HG02943 (cell line): ENCODE data around the gene PLEKHG4B.
"Not testable (repeated sequence)": the region's sequence is repeated elsewhere in the genome, so short reads cannot be mapped to it uniquely, and the experiment has no call there.

Experiments
- ATAC-seq: cut with Tn5 transposase; IDR thresholded peaks from one replicate; pipeline ENCODE4 v1.9.1; 2021; ENCODE audit warnings: mild to moderate bottlenecking, low read depth, moderate library complexity; ENCODE audit not compliant: unreplicated experiment

PLEKHG4B gene

GRCh38 chr5:195401-196160 is 103.6 kb downstream of the PLEKHG4B start:
- ATAC-seq = no peak

DNA sequence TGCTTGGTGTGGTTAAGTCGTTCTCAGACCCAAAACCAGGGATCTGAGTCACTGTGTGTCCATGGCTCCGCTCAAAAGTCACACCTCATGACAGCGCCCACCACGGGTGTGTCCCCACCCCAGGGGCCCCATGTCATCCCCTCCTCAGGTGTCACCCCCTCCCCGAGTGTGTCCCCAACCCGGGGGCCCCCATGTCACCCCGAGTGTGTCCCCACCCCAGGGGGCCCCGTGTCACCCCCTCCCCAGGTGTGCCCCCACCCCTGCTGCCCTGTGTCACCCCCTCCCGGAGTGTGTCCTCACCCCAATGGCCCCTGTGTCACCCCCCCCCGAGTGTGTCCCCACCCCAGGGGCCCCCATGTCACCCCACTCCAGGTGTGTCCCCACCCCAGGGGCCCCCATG is 104.4 kb downstream of the PLEKHG4B start:
- ATAC-seq = no peak

DNA sequence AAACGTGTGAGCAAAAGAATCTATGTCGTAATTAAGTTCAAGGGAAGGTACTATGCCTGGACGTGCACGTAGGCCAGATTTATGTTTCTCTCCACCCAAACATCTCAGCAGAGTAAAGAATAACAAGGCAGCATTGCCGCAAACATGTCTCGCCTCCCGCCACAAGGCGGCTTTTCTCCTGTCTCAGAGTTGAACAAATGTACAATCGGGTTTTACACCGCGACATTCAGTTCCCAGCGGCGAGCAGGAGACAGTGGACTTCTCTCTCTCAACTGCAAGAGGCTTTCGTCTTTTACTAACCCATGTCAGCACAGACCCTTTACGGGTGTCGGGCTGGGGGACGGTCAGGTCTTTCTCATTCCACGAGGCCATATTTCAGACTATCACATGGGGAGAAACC is 105.1 kb downstream of the PLEKHG4B start:
- ATAC-seq = not testable (repeated sequence)

DNA sequence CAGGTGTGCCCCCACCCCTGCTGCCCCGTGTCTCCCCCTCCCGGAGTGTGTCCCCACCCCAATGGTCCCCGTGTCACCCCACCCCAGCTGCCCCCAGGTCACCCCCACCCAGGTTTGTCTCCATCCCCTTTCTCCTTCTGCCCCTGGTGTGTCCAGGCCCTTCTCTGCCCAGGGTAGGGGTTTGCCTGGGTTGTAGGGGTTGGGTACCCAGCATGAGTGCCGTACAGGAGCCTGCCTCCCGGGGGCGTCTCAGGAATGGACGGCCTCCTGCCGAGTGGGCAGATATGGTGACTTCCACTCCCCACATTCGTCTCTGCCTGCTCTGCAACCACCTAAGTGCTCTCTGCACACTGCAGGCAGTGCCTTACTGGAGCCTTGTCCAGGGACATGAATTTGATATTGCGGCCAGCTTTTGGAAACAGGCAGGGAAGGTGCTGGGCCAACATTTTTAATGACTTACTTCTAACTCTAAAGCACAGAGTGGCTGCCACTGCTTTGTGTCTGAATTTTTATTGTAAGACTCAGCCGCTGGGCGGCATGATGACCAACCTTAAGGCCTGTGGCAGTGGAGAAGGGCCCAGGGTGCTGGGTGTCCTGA is 106.0 kb downstream of the PLEKHG4B start:
- no peak for ATAC-seq

DNA sequence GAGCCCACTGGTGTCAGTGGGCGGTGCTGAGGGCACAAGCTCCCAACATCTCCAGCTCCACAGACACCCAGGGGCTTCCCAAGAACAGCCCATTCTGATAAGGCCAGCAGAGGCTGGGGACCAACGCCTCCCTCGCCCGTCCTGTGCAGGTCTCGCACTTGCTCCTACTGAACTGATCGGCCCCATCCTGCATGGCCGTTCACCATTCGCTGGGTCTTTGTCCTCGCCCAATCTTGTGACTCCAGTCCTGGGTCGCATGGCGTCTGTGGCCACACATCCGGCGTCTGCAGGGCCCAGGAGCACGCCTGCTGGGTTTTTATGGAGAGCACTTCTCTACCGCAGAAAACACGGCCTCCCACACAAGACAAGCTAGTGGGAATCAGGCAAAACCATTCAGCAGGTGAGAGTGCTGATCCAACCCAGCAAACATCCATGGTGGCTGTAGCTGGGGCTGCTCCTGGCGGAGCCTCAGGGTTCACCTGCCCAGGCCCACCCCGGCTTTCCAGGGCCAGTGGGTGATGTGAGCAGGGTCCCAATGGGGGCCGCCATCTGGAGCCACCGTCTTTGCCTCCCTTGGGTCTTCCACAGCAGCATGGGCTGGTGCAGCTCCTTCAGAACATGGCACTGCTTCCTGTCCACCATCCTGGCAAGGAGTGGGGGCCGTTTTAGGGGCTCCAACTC is 106.7 kb downstream of the PLEKHG4B start:
- ATAC-seq = no peak

GRCh38 chr5:199197-199949 is 107.4 kb downstream of the PLEKHG4B start:
- ATAC-seq = no peak

DNA sequence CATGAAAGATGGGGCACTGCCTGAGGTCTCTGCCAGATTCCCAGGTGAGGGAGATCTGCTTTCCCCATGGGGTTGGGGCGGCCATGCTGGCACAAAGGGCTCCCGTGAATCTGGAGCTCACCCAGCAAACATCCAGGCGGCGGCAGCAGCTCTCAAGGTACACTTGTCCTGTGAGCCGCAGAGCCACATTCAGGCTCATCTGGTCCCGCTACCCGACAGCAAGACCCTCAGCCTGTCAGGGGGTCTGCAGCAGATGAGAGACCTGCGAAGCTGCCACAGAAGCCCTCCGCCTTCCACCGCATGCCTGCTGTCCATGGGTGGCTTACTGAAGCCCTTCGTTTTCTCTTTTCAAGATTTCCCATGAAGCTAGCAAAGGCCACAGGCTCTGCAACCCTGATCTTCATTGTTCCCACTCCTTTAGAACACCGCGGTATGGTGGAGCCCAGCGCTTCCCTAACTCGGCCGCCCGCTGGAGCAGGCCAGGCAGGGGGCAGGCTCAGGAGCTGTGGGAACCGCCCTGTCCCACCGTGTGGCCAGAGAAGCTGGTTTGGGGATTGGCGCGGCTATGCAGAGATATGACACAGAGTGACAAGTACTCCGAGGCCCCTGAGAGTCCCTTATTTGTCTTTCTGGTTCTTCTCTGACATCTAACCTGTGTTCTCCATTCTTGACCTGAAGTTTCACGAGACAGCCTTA is 108.1 kb downstream of the PLEKHG4B start:
- no peak for ATAC-seq

DNA sequence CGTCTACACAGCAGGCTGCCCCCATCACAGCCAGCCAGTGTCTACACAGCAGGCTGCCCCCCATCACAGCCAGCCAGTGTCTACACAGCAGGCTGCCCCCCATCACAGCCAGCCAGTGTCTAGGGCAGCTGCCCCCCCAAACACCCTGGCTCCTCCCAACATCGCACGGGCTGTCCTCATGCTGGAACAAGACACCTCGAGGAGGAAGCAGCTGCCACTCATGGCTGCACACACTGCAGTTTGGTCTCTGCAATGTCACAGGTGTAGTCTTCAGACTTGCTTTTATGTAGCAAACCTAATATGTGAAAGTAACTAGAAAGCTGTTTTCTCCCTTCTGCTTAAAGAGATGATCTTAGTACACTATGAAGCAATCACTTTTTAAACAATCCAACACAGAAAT is 109.0 kb downstream of the PLEKHG4B start:
- ATAC-seq = no peak

GRCh38 chr5:201672-202071 is 109.7 kb downstream of the PLEKHG4B start:
- ATAC-seq = no peak

DNA sequence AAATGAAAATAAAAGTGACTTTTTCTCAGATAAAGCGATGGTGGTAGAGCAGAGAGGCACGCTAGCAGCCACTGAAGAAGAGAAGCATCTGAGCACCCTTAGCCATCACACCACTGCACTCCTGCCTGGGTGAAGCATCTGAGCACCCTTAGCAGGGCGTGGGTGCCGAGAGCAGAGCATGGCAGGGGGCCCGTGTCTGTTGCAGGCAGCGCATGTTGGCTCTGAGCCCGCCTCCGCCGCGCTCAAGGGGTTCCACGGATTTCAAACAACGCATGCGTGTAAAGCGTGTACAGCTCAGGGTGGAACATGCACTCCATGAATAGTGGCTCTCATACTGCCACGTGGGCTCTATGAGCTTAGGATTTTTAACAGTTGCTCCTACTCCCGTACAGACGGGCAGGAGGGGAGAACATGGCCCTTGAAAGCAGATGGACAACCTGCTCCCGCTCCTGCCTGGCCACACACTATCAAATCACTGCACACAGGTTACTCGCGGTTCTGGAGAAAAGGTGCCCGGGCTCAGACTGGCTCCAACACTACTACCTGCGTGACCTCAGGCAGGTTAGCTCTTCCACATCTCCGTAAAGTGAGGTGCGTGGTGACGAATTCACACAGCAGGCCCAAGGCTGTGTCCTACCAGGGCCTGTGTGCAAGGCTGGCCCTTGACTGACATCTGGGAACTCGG is 111.4 kb downstream of the PLEKHG4B start:
- no peak for ATAC-seq

DNA sequence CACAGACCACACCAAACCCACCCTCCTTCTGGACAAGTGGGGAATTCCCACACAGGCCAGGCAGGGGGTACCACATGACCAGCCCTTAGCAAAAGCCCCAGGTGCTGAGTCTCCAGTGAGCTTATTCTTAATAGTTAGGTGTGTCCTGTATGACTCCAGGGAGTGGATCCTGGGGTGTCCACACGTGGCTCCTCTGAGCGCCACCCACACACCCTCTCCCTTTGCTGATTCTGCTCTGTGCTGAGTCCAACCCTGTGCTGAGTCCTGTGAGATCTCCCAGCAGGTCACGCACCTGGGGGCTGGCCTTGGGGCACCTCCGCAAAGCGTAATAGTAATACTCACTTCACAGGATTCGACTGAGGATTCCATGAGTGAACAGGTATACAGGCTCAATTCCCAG is 112.0 kb downstream of the PLEKHG4B start:
- ATAC-seq = no peak

DNA sequence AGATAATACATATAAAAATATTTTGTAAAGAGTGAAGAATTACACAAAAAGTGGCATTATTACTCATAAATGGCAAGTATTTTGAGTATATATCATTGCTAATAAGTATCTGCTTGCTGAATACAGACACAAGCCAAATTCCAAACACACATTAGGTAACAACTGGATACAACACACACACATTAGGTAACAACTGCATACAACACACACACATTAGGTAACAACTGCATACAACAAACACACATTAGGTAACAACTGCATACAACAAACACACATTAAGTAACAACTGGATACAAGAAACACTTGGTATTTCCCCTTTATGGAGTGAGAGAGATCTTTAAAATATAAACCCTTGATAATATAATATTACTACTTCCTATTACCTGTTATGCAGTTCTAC is 112.5 kb downstream of the PLEKHG4B start:
- no peak for ATAC-seq

DNA sequence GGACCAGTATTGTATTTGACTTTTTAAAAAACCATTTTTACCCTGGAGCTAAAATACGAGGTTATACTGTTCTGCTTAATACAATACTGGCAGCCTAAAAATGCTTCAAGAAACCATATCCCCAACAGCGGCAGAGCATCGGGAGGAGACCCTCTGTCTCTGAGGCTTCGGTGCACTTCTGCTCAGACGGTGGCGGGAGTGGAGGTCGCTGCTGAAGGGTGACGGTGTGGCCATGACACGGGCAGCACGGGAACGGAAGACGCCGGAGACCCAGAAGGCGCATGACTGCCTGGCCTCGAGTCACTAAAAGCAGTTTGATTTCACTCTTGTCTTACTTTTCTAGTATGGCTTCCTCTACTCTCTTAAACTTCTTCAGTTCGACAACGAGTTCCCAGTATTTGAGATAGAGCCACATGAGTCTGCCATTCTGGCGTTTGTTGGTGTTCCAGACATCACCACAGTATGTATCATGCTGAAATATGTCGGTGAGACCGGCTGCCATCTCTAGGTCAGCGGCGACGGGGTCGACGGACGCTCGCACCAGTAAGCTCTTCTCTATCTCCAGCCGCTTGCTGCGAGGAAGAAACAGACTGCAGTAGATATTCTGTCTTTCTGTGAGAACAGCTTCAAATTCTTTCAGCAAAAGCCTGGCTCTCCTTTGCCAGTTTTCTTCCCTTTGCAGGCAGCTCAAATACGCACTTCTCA is 113.2 kb downstream of the PLEKHG4B start:
- no peak for ATAC-seq

GRCh38 chr5:206406-206805 is 114.4 kb downstream of the PLEKHG4B start:
- ATAC-seq = no peak

- no peak for ATAC-seq
Observed at GRCh38 chr5:206927-207536, 115.1 kb downstream of the PLEKHG4B start.

DNA sequence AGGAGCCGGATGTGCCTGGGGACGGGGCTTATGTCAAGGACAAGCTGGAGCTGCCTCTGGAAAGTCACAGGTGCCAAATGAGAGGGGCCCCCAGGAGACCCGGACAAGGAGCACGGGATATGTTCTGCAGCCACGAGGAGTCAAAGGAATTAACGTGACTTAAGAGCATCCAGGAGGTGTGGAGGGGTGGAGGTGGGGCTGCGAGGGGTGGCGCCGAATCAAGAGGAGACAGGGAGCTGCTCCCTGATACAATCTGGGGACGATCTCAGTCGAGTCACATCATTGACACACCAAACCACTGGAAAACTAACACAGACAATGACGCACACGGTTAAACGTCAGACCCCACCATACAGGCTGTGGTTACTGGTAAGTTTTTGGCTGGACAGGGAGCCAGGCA is 115.6 kb downstream of the PLEKHG4B start:
- ATAC-seq = no peak

DNA sequence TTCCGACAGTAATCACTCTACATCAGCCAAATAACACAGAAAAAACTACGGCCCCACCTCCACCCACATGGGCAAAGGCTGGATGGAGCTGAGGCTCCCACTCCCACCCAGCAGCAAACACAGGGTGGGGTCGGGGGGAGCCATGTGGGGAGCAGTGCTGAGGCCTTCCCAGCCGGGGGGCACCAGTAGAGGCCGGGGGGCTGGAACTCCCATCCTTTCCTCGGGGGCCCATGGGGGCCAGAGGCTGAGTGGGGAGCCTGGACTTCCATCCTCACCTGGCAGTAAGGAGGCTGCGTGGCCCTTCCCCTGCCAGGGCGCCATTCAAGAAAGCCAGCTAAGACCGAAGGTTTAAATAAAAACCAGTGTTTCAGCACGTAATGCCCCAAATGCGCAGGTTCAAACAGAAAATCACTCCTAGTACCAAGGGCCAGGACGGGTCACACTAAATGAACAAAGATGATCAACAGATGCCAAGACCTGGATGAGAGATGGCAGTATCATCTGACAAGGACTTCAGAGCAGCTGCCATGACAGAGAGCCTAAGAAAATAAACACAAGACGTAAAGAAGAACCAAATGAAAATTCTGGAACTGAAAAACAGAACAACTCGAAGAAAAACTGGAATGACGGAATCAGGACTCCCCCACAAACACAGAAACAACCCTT is 116.6 kb downstream of the PLEKHG4B start:
- ATAC-seq = no peak

GRCh38 chr5:213803-214395 is 121.9 kb downstream of the PLEKHG4B start:
- ATAC-seq = no peak
